ENCODE measurements around the gene ACLY. TPM values are rescaled to one million over a fixed set of nuclear protein-coding genes. Genes with fewer than 3 reads are reported as not detected.
A peak's percentile ranks its signal among the peaks of the same experiment; 100 is the strongest.

Gene ACLY
- total and polyA plus RNA-seq, 2 of the 13 experiments (the other 11 are each of a cell fraction or from before 2014, with no cell fraction given) = 111 to 218 TPM

DNA sequence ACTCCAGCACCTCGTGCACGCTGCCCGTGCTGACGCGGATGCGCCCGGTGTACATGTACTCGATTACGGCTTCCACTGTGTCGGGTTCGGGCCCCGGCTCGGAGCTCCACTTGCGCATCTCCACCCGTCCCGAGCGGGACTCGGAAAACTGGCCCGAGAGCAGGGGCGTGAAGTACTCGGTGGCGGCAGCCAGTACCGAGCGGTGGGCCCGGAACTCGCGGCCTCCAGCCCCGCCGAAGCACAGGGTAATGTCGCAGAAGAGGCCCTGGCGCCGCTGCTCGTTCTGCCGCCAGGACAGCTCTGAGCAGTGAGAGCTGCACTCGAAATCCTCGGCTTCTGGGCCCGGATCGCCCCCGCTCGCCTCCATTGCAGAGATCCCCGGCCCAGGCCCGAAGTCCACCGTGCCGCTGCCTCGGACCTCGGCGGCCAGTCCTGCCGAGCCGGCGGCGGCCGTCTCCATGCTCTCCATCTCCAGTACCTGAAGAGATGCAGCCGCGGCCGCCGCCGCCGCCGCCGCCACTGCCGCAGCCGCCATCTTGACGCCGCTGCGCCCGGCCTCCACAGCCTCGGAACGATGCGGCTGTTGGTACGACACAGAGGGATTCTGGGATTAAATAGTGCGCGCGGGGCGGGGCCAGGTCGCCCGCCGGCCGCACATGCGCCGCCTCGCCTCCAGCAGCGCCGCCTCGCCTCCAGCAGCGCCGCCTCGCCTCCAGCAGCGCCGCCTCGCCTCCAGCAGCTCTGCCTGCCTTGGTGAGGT, 53.7 kb downstream of the ACLY start, which contains the start of gene KLHL11 (continued):
- TF ChIP-seq, protein P1, sequence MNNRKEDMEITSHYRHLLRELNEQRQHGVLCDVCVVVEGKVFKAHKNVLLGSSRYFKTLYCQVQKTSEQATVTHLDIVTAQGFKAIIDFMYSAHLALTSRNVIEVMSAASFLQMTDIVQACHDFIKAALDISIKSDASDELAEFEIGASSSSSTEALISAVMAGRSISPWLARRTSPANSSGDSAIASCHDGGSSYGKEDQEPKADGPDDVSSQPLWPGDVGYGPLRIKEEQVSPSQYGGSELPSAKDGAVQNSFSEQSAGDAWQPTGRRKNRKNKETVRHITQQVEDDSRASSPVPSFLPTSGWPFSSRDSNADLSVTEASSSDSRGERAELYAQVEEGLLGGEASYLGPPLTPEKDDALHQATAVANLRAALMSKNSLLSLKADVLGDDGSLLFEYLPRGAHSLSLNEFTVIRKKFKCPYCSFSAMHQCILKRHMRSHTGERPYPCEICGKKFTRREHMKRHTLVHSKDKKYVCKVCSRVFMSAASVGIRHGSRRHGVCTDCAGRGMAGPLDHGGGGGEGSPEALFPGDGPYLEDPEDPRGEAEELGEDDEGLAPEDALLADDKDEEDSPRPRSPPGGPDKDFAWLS (CRISPR knock-in tag; IDR thresholded peaks at IDR 0.05; ENCODE audit: borderline replicate concordance) = peak; percentile 64; the same call in 1 of the 2 replicates
- TF ChIP-seq, protein P2, sequence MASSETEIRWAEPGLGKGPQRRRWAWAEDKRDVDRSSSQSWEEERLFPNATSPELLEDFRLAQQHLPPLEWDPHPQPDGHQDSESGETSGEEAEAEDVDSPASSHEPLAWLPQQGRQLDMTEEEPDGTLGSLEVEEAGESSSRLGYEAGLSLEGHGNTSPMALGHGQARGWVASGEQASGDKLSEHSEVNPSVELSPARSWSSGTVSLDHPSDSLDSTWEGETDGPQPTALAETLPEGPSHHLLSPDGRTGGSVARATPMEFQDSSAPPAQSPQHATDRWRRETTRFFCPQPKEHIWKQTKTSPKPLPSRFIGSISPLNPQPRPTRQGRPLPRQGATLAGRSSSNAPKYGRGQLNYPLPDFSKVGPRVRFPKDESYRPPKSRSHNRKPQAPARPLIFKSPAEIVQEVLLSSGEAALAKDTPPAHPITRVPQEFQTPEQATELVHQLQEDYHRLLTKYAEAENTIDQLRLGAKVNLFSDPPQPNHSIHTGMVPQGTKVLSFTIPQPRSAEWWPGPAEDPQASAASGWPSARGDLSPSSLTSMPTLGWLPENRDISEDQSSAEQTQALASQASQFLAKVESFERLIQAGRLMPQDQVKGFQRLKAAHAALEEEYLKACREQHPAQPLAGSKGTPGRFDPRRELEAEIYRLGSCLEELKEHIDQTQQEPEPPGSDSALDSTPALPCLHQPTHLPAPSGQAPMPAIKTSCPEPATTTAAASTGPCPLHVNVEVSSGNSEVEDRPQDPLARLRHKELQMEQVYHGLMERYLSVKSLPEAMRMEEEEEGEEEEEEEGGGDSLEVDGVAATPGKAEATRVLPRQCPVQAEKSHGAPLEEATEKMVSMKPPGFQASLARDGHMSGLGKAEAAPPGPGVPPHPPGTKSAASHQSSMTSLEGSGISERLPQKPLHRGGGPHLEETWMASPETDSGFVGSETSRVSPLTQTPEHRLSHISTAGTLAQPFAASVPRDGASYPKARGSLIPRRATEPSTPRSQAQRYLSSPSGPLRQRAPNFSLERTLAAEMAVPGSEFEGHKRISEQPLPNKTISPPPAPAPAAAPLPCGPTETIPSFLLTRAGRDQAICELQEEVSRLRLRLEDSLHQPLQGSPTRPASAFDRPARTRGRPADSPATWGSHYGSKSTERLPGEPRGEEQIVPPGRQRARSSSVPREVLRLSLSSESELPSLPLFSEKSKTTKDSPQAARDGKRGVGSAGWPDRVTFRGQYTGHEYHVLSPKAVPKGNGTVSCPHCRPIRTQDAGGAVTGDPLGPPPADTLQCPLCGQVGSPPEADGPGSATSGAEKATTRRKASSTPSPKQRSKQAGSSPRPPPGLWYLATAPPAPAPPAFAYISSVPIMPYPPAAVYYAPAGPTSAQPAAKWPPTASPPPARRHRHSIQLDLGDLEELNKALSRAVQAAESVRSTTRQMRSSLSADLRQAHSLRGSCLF (CRISPR knock-in tag; IDR thresholded peaks at IDR 0.05; ENCODE audit: borderline replicate concordance) = no peak
- no peak for TF ChIP-seq ZNF383 (CRISPR knock-in tag; IDR thresholded peaks at IDR 0.05; ENCODE audit: borderline replicate concordance)
- peak; percentile 72 for TF ChIP-seq SRSF1 (optimal IDR thresholded peaks at IDR 0.05; ENCODE audit: low read depth, low read length)
- peak; percentile 70; the same call in 1 of the 2 replicates for TF ChIP-seq ZBTB20 (CRISPR knock-in tag; IDR thresholded peaks at IDR 0.05; ENCODE audit: borderline replicate concordance, low read depth)
- TF ChIP-seq FOXA3 (CRISPR knock-in tag; IDR thresholded peaks at IDR 0.05) = peak; percentile 50; the same call in 1 of the 2 replicates
- no peak for TF ChIP-seq ONECUT2 (CRISPR knock-in tag; IDR thresholded peaks at IDR 0.05)
- TF ChIP-seq ZNF605 (CRISPR knock-in tag; IDR thresholded peaks at IDR 0.05) = peak; percentile 79; the same call in 1 of the 2 replicates
- peak; percentile 37; the same call in 1 of the 2 replicates for TF ChIP-seq ZNF230 (CRISPR knock-in tag; IDR thresholded peaks at IDR 0.05)
- peak; percentile 85; the same call in 1 of the 2 replicates for TF ChIP-seq ZNF547 (CRISPR knock-in tag; IDR thresholded peaks at IDR 0.05)
- TF ChIP-seq, protein P3, sequence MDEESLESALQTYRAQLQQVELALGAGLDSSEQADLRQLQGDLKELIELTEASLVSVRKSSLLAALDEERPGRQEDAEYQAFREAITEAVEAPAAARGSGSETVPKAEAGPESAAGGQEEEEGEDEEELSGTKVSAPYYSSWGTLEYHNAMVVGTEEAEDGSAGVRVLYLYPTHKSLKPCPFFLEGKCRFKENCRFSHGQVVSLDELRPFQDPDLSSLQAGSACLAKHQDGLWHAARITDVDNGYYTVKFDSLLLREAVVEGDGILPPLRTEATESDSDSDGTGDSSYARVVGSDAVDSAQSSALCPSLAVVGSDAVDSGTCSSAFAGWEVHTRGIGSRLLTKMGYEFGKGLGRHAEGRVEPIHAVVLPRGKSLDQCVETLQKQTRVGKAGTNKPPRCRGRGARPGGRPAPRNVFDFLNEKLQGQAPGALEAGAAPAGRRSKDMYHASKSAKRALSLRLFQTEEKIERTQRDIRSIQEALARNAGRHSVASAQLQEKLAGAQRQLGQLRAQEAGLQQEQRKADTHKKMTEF (CRISPR knock-in tag; IDR thresholded peaks at IDR 0.05) = peak; percentile 92
- no peak; the same call in 1 of the 2 replicates for TF ChIP-seq ZNF549 (CRISPR knock-in tag; IDR thresholded peaks at IDR 0.05)
- peak; percentile 88 for TF ChIP-seq POLR2AphosphoS5 (IDR thresholded peaks at IDR 0.05; ENCODE audit: low read depth, low read length)
- TF ChIP-seq HNRNPL (IDR thresholded peaks at IDR 0.05; ENCODE audit: low read depth, low read length) = 0 out of 2 replicates have a peak, but pooled peaks have one; percentile 49
- TF ChIP-seq, protein P4, sequence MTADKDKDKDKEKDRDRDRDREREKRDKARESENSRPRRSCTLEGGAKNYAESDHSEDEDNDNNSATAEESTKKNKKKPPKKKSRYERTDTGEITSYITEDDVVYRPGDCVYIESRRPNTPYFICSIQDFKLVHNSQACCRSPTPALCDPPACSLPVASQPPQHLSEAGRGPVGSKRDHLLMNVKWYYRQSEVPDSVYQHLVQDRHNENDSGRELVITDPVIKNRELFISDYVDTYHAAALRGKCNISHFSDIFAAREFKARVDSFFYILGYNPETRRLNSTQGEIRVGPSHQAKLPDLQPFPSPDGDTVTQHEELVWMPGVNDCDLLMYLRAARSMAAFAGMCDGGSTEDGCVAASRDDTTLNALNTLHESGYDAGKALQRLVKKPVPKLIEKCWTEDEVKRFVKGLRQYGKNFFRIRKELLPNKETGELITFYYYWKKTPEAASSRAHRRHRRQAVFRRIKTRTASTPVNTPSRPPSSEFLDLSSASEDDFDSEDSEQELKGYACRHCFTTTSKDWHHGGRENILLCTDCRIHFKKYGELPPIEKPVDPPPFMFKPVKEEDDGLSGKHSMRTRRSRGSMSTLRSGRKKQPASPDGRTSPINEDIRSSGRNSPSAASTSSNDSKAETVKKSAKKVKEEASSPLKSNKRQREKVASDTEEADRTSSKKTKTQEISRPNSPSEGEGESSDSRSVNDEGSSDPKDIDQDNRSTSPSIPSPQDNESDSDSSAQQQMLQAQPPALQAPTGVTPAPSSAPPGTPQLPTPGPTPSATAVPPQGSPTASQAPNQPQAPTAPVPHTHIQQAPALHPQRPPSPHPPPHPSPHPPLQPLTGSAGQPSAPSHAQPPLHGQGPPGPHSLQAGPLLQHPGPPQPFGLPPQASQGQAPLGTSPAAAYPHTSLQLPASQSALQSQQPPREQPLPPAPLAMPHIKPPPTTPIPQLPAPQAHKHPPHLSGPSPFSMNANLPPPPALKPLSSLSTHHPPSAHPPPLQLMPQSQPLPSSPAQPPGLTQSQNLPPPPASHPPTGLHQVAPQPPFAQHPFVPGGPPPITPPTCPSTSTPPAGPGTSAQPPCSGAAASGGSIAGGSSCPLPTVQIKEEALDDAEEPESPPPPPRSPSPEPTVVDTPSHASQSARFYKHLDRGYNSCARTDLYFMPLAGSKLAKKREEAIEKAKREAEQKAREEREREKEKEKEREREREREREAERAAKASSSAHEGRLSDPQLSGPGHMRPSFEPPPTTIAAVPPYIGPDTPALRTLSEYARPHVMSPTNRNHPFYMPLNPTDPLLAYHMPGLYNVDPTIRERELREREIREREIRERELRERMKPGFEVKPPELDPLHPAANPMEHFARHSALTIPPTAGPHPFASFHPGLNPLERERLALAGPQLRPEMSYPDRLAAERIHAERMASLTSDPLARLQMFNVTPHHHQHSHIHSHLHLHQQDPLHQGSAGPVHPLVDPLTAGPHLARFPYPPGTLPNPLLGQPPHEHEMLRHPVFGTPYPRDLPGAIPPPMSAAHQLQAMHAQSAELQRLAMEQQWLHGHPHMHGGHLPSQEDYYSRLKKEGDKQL (CRISPR knock-in tag; IDR thresholded peaks at IDR 0.05; ENCODE audit: low read depth) = peak; percentile 47

Data from HepG2 (cell line).